GM12872 (cell line): ENCODE measurements around the gene POU3F3.

Experiments
- CTCF ChIP-seq: IDR thresholded peaks from 3 replicates; pipeline ENCODE4 v1.5.1; 2011; ENCODE audit warnings: low read depth, mild to moderate bottlenecking, low read length, moderate library complexity; ENCODE audit not compliant: insufficient read depth

The POU3F3 gene

GRCh38 chr2:104888489-104889258, 34.8 kb downstream of the POU3F3 start:
- TF ChIP-seq CTCF: no peak

- no peak for TF ChIP-seq CTCF
Measured at GRCh38 chr2:104889291-104889959, 35.5 kb downstream of the POU3F3 start.

GRCh38 chr2:104889960-104890684, 36.2 kb downstream of the POU3F3 start:
- no peak for TF ChIP-seq CTCF

- no peak for TF ChIP-seq CTCF
Measured at GRCh38 chr2:104890685-104891069, 36.8 kb downstream of the POU3F3 start.

DNA sequence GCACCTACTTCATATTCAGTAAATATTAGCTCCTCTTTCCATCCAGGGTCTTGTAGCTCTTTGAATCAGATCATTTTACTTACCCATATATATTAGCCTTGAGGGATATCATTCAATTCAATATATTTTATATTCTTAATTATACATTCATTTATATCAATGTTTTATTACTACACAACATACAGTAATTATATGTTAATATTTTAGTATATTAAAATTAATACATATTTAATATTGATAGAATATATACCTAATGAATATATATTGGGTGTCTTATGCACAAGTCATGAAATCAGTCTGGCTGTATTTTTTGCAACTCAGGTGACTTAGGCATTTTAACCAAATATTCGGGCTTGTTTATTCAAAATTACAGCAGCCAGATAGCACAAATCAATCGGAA, 37.2 kb downstream of the POU3F3 start:
- no peak for TF ChIP-seq CTCF

GRCh38 chr2:104896446-104896845, 42.5 kb downstream of the POU3F3 start:
- TF ChIP-seq CTCF: no peak

DNA sequence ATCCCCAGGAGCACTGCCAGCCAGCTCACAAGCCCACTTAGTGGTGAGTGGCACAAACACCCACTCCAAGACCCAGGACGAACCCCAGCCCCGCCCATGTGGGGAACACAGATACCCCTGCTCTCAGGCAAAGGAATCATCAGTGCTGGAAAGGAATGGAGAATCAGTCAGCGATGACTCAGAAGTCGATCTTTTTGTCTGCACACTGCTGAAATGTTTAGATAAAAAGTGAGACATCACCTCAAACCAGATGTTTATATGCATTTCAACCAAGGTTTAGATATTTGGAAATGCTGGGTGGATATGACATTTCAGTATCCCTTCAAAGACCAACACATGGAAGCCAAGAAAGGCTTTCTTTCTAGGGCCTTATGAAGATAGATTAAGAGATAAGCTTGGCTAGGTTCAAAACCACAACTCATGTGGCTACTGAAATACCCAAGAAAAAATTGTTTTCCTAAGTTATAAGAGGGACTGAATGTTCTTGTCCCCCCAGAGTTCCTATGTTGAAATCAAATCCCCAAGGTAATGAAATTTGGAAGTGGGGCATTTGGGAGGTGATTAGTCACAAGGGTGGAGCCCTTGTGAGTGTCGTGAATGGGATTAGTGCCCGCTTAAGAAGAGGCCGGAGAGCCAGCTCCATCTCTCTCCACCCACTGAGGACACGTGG, 43.7 kb downstream of the POU3F3 start:
- TF ChIP-seq CTCF: no peak
